Stimulated activated CD8-positive, alpha-beta memory T cell treated with anti-CD3 and anti-CD28 coated beads, Interleukin-12 subunit alpha, Interleukin-12 subunit beta, amount 100 ng/mL, for 24 hours (primary cell): Measurements from ENCODE around the gene IL15.

Experiments
- DNase-seq: peaks from one replicate; pipeline ENCODE4 v3.0.0-alpha.2; 2020; ENCODE audit errors: extremely low read depth

IL15 gene

GRCh38 chr4:141771889-141772830 is 135.8 kb downstream of the IL15 start:
- DNase-seq, result no peak

- DNase-seq, result no peak
Observed at GRCh38 chr4:141772838-141773237, 136.5 kb downstream of the IL15 start.

DNA sequence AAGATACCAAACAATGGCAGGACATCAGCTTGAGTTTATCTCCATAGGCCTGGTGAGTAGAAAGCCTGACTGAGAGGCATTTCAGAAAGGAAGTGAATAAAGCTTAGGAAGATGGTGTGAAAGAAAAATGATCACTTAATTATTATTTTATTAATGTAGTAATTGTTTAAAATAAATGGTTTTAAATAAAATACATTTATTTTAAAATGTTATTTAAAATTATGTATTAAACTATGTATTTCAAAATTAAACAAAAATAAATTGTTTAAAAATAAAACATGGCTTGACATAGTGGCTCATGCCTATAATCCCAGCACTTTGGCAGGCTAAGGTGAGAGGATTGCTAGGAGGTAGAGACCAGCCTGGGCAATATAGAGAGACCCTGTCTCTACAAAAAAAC is 145.8 kb downstream of the IL15 start:
- no peak for DNase-seq
